Measurements from ENCODE around the gene THRB.

DNA sequence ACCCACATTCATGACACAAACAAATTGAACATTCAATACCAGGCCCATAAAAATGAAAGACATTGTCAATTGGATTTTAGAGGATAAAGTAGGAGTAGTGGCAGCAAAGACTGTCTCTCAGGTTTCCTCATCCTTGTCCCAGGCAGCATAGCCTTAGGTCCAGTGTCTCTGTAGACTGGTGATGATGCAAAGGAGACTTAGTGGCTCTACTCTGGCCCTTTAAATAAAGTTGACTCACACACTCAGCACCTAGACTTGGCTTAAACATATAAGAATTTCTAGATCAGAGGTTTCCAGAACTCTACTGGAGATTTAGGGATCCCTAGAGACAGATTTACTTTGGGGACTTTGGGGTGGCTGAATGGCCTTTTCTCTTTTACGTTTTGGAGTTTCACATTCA is 382.9 kb downstream of the THRB start:
- TF ChIP-seq, protein P1, sequence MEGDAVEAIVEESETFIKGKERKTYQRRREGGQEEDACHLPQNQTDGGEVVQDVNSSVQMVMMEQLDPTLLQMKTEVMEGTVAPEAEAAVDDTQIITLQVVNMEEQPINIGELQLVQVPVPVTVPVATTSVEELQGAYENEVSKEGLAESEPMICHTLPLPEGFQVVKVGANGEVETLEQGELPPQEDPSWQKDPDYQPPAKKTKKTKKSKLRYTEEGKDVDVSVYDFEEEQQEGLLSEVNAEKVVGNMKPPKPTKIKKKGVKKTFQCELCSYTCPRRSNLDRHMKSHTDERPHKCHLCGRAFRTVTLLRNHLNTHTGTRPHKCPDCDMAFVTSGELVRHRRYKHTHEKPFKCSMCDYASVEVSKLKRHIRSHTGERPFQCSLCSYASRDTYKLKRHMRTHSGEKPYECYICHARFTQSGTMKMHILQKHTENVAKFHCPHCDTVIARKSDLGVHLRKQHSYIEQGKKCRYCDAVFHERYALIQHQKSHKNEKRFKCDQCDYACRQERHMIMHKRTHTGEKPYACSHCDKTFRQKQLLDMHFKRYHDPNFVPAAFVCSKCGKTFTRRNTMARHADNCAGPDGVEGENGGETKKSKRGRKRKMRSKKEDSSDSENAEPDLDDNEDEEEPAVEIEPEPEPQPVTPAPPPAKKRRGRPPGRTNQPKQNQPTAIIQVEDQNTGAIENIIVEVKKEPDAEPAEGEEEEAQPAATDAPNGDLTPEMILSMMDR (IDR thresholded peaks at IDR 0.05): no peak
- no peak for TF ChIP-seq POLR2A (IDR thresholded peaks at IDR 0.05)

All from esophagus squamous epithelium (tissue), 4 donors.